ENCODE data around the gene ACE. TPM values are rescaled to one million over a fixed set of nuclear protein-coding genes. Genes with fewer than 3 reads are reported as not detected.

Gene ACE
- polyA plus RNA-seq, 1 donor, result 15.5 TPM

GRCh38 chr17:63516910-63517824, 40.3 kb downstream of the ACE start:
- DNase-seq, result no peak

- DNase-seq, result no peak
Measured at GRCh38 chr17:63517825-63518534, 41.1 kb downstream of the ACE start.

GRCh38 chr17:63519116-63519881, 42.4 kb downstream of the ACE start:
- no peak for DNase-seq

- no peak for DNase-seq
Measured at GRCh38 chr17:63519972-63520882, 43.4 kb downstream of the ACE start.

- no peak for DNase-seq
Measured at GRCh38 chr17:63523253-63523855, 46.5 kb downstream of the ACE start, which contains the start of gene KCNH6. KCNH6 (plus strand) TSS chr17:63523358; CDS start chr17:63523414, 56 bp downstream.

- no peak for DNase-seq
Measured at GRCh38 chr17:63524051-63524450, 47.2 kb downstream of the ACE start.

GRCh38 chr17:63525190-63525946, 48.5 kb downstream of the ACE start:
- no peak for DNase-seq

- no peak for DNase-seq
Measured at GRCh38 chr17:63526861-63527260, 50.0 kb downstream of the ACE start.

GRCh38 chr17:63528183-63528582, 51.3 kb downstream of the ACE start:
- no peak for DNase-seq

GRCh38 chr17:63529711-63530556, 53.1 kb downstream of the ACE start:
- DNase-seq, result no peak

- no peak for DNase-seq
Measured at GRCh38 chr17:63530557-63531021, 53.7 kb downstream of the ACE start.

GRCh38 chr17:63531022-63531965, 54.4 kb downstream of the ACE start:
- no peak for DNase-seq

GRCh38 chr17:63533433-63534077, 56.7 kb downstream of the ACE start:
- DNase-seq, result no peak

- no peak for DNase-seq
Measured at GRCh38 chr17:63534078-63534570, 57.3 kb downstream of the ACE start.

GRCh38 chr17:63534816-63535455, 58.1 kb downstream of the ACE start:
- no peak for DNase-seq

- DNase-seq, result no peak
Measured at GRCh38 chr17:63535640-63536039, 58.8 kb downstream of the ACE start.

GRCh38 chr17:63537001-63537400, 60.1 kb downstream of the ACE start:
- DNase-seq, result no peak

Measured in left kidney (tissue), 2 donors.